ENCODE measurements around the gene CHMP1A.

The CHMP1A gene

DNA sequence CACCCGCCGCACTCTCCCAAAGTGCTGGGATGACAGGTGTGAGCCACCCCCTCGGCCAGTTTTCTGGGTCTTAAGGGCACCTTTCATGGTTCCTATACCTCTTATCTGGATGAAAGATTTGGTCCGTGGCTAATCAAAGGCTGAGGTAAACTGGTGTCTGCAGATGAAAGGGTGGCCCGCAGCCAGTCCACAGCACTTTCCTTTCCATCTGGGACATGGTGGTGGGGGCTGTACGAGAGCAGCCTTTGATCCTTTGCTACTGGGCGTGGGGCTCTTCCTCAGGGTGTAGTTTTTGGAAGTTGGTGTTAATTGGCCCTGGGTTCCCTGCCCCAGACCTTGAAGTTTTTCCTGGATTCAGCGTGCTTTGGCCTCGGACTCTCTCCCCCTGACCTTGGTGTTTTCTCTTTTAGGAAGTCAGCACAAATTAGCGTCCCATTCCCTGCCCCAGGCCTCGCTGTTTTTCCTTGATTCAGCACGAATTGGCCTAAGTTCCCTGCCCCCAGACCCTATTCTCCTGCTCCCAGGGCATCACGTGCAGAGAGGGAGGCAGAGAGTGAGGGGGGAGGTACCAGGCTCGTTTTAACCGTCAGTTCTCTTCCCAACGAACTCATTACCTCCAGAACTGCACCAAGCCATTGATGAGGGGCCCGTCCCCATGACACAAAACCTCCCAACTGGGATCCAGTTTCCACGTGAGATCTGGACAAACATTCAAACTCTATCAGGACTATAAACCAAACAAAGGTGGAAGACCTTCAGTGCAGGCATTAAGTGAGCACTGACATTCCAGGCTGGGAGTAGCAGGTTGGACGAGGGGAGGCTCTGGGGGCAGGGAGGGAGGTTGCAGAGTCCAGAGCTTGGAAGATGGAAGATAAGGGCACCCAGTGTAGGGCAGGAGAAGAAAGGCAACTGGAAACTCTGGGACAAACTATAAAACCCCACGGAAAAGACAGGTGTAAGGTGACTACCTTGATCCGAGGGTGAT is 32.4 kb downstream of the CHMP1A start:
- TF ChIP-seq, protein P1, sequence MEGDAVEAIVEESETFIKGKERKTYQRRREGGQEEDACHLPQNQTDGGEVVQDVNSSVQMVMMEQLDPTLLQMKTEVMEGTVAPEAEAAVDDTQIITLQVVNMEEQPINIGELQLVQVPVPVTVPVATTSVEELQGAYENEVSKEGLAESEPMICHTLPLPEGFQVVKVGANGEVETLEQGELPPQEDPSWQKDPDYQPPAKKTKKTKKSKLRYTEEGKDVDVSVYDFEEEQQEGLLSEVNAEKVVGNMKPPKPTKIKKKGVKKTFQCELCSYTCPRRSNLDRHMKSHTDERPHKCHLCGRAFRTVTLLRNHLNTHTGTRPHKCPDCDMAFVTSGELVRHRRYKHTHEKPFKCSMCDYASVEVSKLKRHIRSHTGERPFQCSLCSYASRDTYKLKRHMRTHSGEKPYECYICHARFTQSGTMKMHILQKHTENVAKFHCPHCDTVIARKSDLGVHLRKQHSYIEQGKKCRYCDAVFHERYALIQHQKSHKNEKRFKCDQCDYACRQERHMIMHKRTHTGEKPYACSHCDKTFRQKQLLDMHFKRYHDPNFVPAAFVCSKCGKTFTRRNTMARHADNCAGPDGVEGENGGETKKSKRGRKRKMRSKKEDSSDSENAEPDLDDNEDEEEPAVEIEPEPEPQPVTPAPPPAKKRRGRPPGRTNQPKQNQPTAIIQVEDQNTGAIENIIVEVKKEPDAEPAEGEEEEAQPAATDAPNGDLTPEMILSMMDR (IDR thresholded peaks at IDR 0.05), result no peak
- Histone ChIP-seq H3K9ac (no peak overlapping the region), H3K4me1 (peaks cover 2% of the 10 kb centered on the region), H2AFZ (no peak overlapping the region), H3K27me3 (ENCODE audit: control insufficient read depth, insufficient read depth, low read length) (no peaks in the 10 kb centered on the region), H3K27ac (no peak overlapping the region), H3K36me3 (ENCODE audit: control insufficient read depth, insufficient read depth, low read length) (no peaks in the 10 kb centered on the region), H3K79me2 (no peaks in the 10 kb centered on the region), H3K4me2 (ENCODE audit: low read length) (no peak overlapping the region), H3K9me3 (ENCODE audit: control insufficient read depth, low read length) (no peaks in the 10 kb centered on the region), H3K4me3 (ENCODE audit: low read depth, low read length) (no peak overlapping the region)

GRCh38 chr16:89623511-89624261 is 33.8 kb downstream of the CHMP1A start:
- no peaks in the 10 kb centered on the region for H3K9me3 ChIP-seq (ENCODE audit: control insufficient read depth, low read length)
- TF ChIP-seq, protein P1 (IDR thresholded peaks at IDR 0.05), result no peak
- H3K4me2 ChIP-seq (ENCODE audit: low read length), result no peak overlapping the region
- H3K27ac ChIP-seq, result no peak overlapping the region
- H3K79me2 ChIP-seq, result no peaks in the 10 kb centered on the region
- H3K4me3 ChIP-seq (ENCODE audit: low read depth, low read length), result no peak overlapping the region
- H2AFZ ChIP-seq, result no peak overlapping the region
- H3K4me1 ChIP-seq, result peaks cover 2% of the 10 kb centered on the region
- H3K36me3 ChIP-seq (ENCODE audit: control insufficient read depth, insufficient read depth, low read length), result no peaks in the 10 kb centered on the region
- no peaks in the 10 kb centered on the region for H3K27me3 ChIP-seq (ENCODE audit: control insufficient read depth, insufficient read depth, low read length)
- no peak overlapping the region for H3K9ac ChIP-seq

- H3K27me3 ChIP-seq (ENCODE audit: control insufficient read depth, insufficient read depth, low read length), result no peaks in the 10 kb centered on the region
- peaks cover 2% of the 10 kb centered on the region for H3K4me1 ChIP-seq
- TF ChIP-seq, protein P1 (IDR thresholded peaks at IDR 0.05), result no peak
- no peak overlapping the region for H2AFZ ChIP-seq
- no peak overlapping the region for H3K27ac ChIP-seq
- no peak overlapping the region for H3K4me2 ChIP-seq (ENCODE audit: low read length)
- no peak overlapping the region for H3K9ac ChIP-seq
- H3K9me3 ChIP-seq (ENCODE audit: control insufficient read depth, low read length), result no peaks in the 10 kb centered on the region
- H3K36me3 ChIP-seq (ENCODE audit: control insufficient read depth, insufficient read depth, low read length), result no peaks in the 10 kb centered on the region
- no peak overlapping the region for H3K4me3 ChIP-seq (ENCODE audit: low read depth, low read length)
- no peaks in the 10 kb centered on the region for H3K79me2 ChIP-seq
Observed at GRCh38 chr16:89621698-89622409, 35.7 kb downstream of the CHMP1A start.

DNA sequence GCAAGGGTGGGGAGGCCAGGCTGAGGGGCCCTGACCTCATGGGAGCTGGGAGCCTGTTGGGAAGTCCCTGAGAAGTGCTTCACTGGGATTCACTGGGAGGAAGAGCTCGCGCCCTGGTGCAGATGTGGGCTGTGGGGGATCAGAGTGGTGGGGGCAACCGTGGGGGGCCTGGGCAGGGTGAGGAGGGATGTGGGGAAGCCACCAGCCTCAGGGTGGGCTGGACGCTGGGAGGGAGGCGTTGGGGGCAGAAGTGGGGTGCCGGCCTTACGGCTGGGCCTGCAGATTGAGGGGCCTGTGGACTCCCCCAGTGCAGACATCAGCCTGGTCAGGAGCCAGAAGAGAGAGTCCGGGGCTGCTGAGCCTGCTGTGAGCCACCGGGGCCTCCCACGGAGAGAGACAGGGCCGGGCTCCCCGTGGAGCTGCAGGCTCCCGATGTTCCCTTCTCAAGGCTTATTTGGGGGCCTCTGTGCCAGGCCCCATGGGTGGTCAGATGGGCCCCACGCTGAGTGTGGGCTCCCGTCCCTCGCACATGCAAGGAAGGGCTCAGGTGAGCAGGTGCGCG is 36.3 kb downstream of the CHMP1A start:
- H2AFZ ChIP-seq, result no peak overlapping the region
- H3K9ac ChIP-seq, result no peak overlapping the region
- H3K9me3 ChIP-seq (ENCODE audit: control insufficient read depth, low read length), result no peaks in the 10 kb centered on the region
- H3K4me3 ChIP-seq (ENCODE audit: low read depth, low read length), result no peak overlapping the region
- H3K79me2 ChIP-seq, result no peaks in the 10 kb centered on the region
- H3K27me3 ChIP-seq (ENCODE audit: control insufficient read depth, insufficient read depth, low read length), result no peaks in the 10 kb centered on the region
- no peak overlapping the region for H3K4me2 ChIP-seq (ENCODE audit: low read length)
- peaks cover 2% of the 10 kb centered on the region for H3K4me1 ChIP-seq
- TF ChIP-seq, protein P1 (IDR thresholded peaks at IDR 0.05), result no peak
- H3K36me3 ChIP-seq (ENCODE audit: control insufficient read depth, insufficient read depth, low read length), result no peaks in the 10 kb centered on the region
- no peak overlapping the region for H3K27ac ChIP-seq
